ENCODE results near the gene ZFP69B.

Gene ZFP69B

GRCh38 chr1:40449684-40450494 lies at the start of gene ZFP69B:
Gene ZFP69B (plus strand): TSS chr1:40450476. CDS start chr1:40450962, 486 bp downstream.
- peaks cover 2% of the 10 kb centered on the region for H3K36me3 ChIP-seq (ENCODE audit: control insufficient read depth, insufficient read depth, low read length)
- no peaks in the 10 kb centered on the region for H3K4me1 ChIP-seq (ENCODE audit: control insufficient read depth, insufficient read depth, low read length)
- no peaks in the 10 kb centered on the region for H3K27me3 ChIP-seq (ENCODE audit: control insufficient read depth, insufficient read depth, low read length)
- peak within 1 kb of the TSS; percentile 74 for H3K27ac ChIP-seq (ENCODE audit: low read depth, low read length)
- peak within 1 kb of the TSS; percentile 80 for H3K4me3 ChIP-seq (ENCODE audit: low read length)
- peak within 1 kb of the TSS; percentile 22 for H3K9ac ChIP-seq (ENCODE audit: low read length)

GRCh38 chr1:40401473-40402201 lies 48.6 kb upstream of the ZFP69B start:
- Histone ChIP-seq H3K9ac (ENCODE audit: low read length) (no peak overlapping the region), H3K4me1 (ENCODE audit: control insufficient read depth, insufficient read depth, low read length) (no peaks in the 10 kb centered on the region), H3K27ac (ENCODE audit: low read depth, low read length) (no peak overlapping the region), H3K27me3 (ENCODE audit: control insufficient read depth, insufficient read depth, low read length) (no peaks in the 10 kb centered on the region), H3K4me3 (ENCODE audit: low read length) (no peak overlapping the region), H3K36me3 (ENCODE audit: control insufficient read depth, insufficient read depth, low read length) (no peaks in the 10 kb centered on the region)

GRCh38 chr1:40404670-40405462 lies 45.4 kb upstream of the ZFP69B start:
- H3K27me3 ChIP-seq (ENCODE audit: control insufficient read depth, insufficient read depth, low read length) = no peaks in the 10 kb centered on the region
- H3K4me3 ChIP-seq (ENCODE audit: low read length) = no peak overlapping the region
- no peak overlapping the region for H3K9ac ChIP-seq (ENCODE audit: low read length)
- no peaks in the 10 kb centered on the region for H3K4me1 ChIP-seq (ENCODE audit: control insufficient read depth, insufficient read depth, low read length)
- H3K36me3 ChIP-seq (ENCODE audit: control insufficient read depth, insufficient read depth, low read length) = peaks cover 9% of the 10 kb centered on the region
- no peak overlapping the region for H3K27ac ChIP-seq (ENCODE audit: low read depth, low read length)

- H3K36me3 ChIP-seq (ENCODE audit: control insufficient read depth, insufficient read depth, low read length) = peaks cover 9% of the 10 kb centered on the region
- H3K9ac ChIP-seq (ENCODE audit: low read length) = no peak overlapping the region
- no peak overlapping the region for H3K27ac ChIP-seq (ENCODE audit: low read depth, low read length)
- no peaks in the 10 kb centered on the region for H3K4me1 ChIP-seq (ENCODE audit: control insufficient read depth, insufficient read depth, low read length)
- no peak overlapping the region for H3K4me3 ChIP-seq (ENCODE audit: low read length)
- no peaks in the 10 kb centered on the region for H3K27me3 ChIP-seq (ENCODE audit: control insufficient read depth, insufficient read depth, low read length)
These were observed 44.5 kb upstream of the ZFP69B start for GRCh38 chr1:40405812-40406211.

GRCh38 chr1:40407453-40407852 lies 42.8 kb upstream of the ZFP69B start:
- Histone ChIP-seq H3K9ac (ENCODE audit: low read length) (no peak overlapping the region), H3K36me3 (ENCODE audit: control insufficient read depth, insufficient read depth, low read length) (peaks cover 9% of the 10 kb centered on the region), H3K27me3 (ENCODE audit: control insufficient read depth, insufficient read depth, low read length) (no peaks in the 10 kb centered on the region), H3K4me1 (ENCODE audit: control insufficient read depth, insufficient read depth, low read length) (no peaks in the 10 kb centered on the region), H3K27ac (ENCODE audit: low read depth, low read length) (no peak overlapping the region), H3K4me3 (ENCODE audit: low read length) (no peak overlapping the region)

- H3K4me1 ChIP-seq (ENCODE audit: control insufficient read depth, insufficient read depth, low read length) = no peaks in the 10 kb centered on the region
- no peaks in the 10 kb centered on the region for H3K27me3 ChIP-seq (ENCODE audit: control insufficient read depth, insufficient read depth, low read length)
- no peak overlapping the region for H3K9ac ChIP-seq (ENCODE audit: low read length)
- no peak overlapping the region for H3K27ac ChIP-seq (ENCODE audit: low read depth, low read length)
- no peak overlapping the region for H3K4me3 ChIP-seq (ENCODE audit: low read length)
- peaks cover 21% of the 10 kb centered on the region for H3K36me3 ChIP-seq (ENCODE audit: control insufficient read depth, insufficient read depth, low read length)
These were observed 40.8 kb upstream of the ZFP69B start for GRCh38 chr1:40409467-40409866.

- Histone ChIP-seq H3K9ac (ENCODE audit: low read length) (no peak overlapping the region), H3K27ac (ENCODE audit: low read depth, low read length) (no peak overlapping the region), H3K36me3 (ENCODE audit: control insufficient read depth, insufficient read depth, low read length) (peaks cover 34% of the 10 kb centered on the region), H3K4me1 (ENCODE audit: control insufficient read depth, insufficient read depth, low read length) (no peaks in the 10 kb centered on the region), H3K4me3 (ENCODE audit: low read length) (no peak overlapping the region), H3K27me3 (ENCODE audit: control insufficient read depth, insufficient read depth, low read length) (no peaks in the 10 kb centered on the region)
These were observed 39.0 kb upstream of the ZFP69B start for GRCh38 chr1:40411294-40411693.

GRCh38 chr1:40411843-40412242 lies 38.4 kb upstream of the ZFP69B start:
- Histone ChIP-seq H3K4me1 (ENCODE audit: control insufficient read depth, insufficient read depth, low read length) (no peaks in the 10 kb centered on the region), H3K27ac (ENCODE audit: low read depth, low read length) (no peak overlapping the region), H3K4me3 (ENCODE audit: low read length) (no peak overlapping the region), H3K9ac (ENCODE audit: low read length) (no peak overlapping the region), H3K27me3 (ENCODE audit: control insufficient read depth, insufficient read depth, low read length) (no peaks in the 10 kb centered on the region), H3K36me3 (ENCODE audit: control insufficient read depth, insufficient read depth, low read length) (peaks cover 39% of the 10 kb centered on the region)

- Histone ChIP-seq H3K4me1 (ENCODE audit: control insufficient read depth, insufficient read depth, low read length) (no peaks in the 10 kb centered on the region), H3K36me3 (ENCODE audit: control insufficient read depth, insufficient read depth, low read length) (peaks cover 38% of the 10 kb centered on the region), H3K4me3 (ENCODE audit: low read length) (no peak overlapping the region), H3K9ac (ENCODE audit: low read length) (no peak overlapping the region), H3K27ac (ENCODE audit: low read depth, low read length) (no peak overlapping the region), H3K27me3 (ENCODE audit: control insufficient read depth, insufficient read depth, low read length) (no peaks in the 10 kb centered on the region)
These were observed 36.6 kb upstream of the ZFP69B start for GRCh38 chr1:40413527-40414252.

GRCh38 chr1:40414331-40414730 lies 35.9 kb upstream of the ZFP69B start:
- H3K36me3 ChIP-seq (ENCODE audit: control insufficient read depth, insufficient read depth, low read length) = peaks cover 32% of the 10 kb centered on the region

GRCh38 chr1:40416709-40417108 lies 33.6 kb upstream of the ZFP69B start:
- H3K4me3 ChIP-seq (ENCODE audit: low read length) = no peak overlapping the region
- peaks cover 35% of the 10 kb centered on the region for H3K36me3 ChIP-seq (ENCODE audit: control insufficient read depth, insufficient read depth, low read length)
- no peaks in the 10 kb centered on the region for H3K4me1 ChIP-seq (ENCODE audit: control insufficient read depth, insufficient read depth, low read length)

More at GRCh38 chr1:40414331-40414730, 35.9 kb upstream of the ZFP69B start:
- Histone ChIP-seq H3K27me3 (ENCODE audit: control insufficient read depth, insufficient read depth, low read length) (no peaks in the 10 kb centered on the region), H3K9ac (ENCODE audit: low read length) (no peak overlapping the region), H3K4me1 (ENCODE audit: control insufficient read depth, insufficient read depth, low read length) (no peaks in the 10 kb centered on the region), H3K27ac (ENCODE audit: low read depth, low read length) (no peak overlapping the region), H3K4me3 (ENCODE audit: low read length) (no peak overlapping the region)

More at GRCh38 chr1:40416709-40417108, 33.6 kb upstream of the ZFP69B start:
- H3K9ac ChIP-seq (ENCODE audit: low read length) = no peak overlapping the region
- H3K27ac ChIP-seq (ENCODE audit: low read depth, low read length) = no peak overlapping the region
- no peaks in the 10 kb centered on the region for H3K27me3 ChIP-seq (ENCODE audit: control insufficient read depth, insufficient read depth, low read length)
